HG03439 (cell line): Measurements from ENCODE around the gene SCAMP3.

Source experiments
- ATAC-seq: cut with Tn5 transposase; IDR thresholded peaks from one replicate; pipeline ENCODE4 v1.9.1; 2021; ENCODE audit warnings: mild to moderate bottlenecking, moderate library complexity; ENCODE audit not compliant: unreplicated experiment

SCAMP3 gene

GRCh38 chr1:155285631-155286044, 23.5 kb upstream of the SCAMP3 start:
- no peak for ATAC-seq

GRCh38 chr1:155285063-155285462, 22.9 kb upstream of the SCAMP3 start:
- ATAC-seq: no peak

- ATAC-seq: no peak
These were observed 22.3 kb upstream of the SCAMP3 start for GRCh38 chr1:155284476-155284875.

GRCh38 chr1:155282488-155283091, 20.4 kb upstream of the SCAMP3 start:
- ATAC-seq: no peak

DNA sequence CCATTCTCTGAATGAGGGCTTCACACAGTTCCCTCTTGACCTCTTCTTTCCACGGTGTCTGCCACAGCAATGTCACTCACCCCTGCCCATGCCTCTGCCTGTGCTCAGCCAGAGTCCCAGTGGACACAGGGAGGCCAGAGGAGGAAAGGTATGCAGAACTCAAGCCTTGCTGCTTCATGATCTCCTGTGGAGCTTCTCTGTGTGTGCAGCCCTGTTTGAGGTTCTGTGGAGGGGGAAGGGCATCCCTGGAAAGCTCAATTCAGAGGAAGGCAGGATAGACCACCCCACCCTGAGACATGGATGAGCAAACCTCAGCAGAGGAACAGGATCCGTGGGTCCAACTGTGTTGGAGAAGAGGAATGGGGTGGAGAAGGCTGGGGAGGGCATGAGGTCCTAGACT, 17.1 kb upstream of the SCAMP3 start:
- no peak for ATAC-seq

GRCh38 chr1:155278689-155279160, 16.6 kb upstream of the SCAMP3 start:
- ATAC-seq: no peak

GRCh38 chr1:155277902-155278688, 15.9 kb upstream of the SCAMP3 start:
- no peak for ATAC-seq

DNA sequence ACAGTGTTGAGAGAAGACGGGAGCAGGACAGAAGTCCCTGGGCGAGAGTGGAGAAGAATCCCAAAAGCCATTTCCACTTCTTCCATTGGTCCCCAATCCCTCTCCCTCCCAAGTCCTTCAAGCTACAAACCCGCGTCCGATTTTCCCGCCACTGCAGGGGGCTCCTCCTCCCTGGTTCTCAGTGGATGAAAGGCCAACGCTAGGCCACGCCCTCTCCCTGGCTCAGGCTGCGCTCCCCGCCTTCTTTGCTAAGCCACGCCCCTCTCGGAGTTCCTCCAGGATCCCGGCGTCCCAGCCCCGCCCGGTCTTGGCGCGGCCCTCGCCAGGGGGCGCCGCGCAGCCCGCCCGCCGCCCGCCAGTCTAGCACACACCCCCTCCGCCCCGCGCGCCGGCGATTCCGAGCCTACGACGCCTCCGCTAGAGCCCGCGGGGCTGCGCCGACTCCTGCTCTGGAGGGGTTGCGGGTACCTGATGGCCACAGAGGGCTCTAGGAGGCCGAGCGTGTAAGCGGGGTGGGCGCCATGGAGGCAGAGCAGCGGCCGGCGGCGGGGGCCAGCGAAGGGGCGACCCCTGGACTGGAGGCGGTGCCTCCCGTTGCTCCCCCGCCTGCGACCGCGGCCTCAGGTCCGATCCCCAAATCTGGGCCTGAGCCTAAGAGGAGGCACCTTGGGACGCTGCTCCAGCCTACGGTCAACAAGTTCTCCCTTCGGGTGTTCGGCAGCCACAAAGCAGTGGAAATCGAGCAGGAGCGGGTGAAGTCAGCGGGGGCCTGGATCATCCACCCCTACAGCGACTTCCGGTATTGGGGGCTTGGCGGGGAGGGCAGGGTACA, 15.1 kb upstream of the SCAMP3 start, which contains the start of gene HCN3:
HCN3 (plus strand) TSS at position 394 of the 832 bp plus-strand sequence; CDS start at position 522, 128 bp downstream.
- peak; percentile 60 for ATAC-seq

DNA sequence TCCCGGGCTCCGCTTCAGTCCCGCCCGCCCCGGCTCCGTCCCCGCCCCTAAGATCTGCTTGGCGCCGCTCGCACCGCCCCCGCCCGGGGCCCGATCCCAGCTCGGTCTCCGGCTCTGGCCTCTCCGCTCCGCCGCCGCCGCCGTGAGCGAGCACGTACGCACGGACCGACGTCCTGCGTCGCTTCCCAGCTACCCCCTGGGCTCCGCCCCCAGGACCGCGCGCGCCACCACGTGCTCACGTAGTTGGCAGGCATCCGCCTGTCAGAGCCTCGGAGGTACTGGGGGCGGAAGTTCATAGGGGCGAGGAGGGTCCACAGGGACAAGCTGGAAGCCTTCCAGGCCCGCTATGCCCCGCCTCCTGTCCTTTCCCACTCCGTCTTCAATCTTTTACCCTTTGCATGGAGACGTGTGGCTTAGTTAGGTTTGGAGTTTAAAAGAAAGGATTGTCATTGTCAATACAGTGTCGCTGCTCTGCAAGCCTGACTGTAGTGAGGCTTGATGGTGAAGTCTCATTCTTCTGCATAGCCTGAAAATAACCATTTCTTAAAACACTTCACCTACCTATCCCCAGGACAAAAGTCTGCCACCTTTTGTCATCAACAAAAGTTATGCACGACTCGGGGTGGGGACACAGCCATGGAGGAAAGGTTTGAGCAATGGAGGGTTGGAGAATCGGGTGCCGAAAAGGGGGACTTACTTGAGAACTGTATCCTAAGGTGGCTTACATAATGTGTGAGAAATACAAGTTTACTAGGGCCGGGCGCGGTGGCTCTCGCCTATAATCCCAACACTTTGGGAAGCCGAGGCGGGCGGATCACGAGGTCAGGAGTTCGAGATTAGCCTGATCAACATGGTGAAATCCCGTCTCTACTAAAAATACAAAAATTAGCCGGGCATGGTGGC, 11.4 kb upstream of the SCAMP3 start, which contains the start of gene CLK2:
CLK2 (minus strand) TSS at position 162 of the 903 bp plus-strand sequence. CDS start 2,527 bp downstream, outside the sequence.
- peak; percentile 81 for ATAC-seq

DNA sequence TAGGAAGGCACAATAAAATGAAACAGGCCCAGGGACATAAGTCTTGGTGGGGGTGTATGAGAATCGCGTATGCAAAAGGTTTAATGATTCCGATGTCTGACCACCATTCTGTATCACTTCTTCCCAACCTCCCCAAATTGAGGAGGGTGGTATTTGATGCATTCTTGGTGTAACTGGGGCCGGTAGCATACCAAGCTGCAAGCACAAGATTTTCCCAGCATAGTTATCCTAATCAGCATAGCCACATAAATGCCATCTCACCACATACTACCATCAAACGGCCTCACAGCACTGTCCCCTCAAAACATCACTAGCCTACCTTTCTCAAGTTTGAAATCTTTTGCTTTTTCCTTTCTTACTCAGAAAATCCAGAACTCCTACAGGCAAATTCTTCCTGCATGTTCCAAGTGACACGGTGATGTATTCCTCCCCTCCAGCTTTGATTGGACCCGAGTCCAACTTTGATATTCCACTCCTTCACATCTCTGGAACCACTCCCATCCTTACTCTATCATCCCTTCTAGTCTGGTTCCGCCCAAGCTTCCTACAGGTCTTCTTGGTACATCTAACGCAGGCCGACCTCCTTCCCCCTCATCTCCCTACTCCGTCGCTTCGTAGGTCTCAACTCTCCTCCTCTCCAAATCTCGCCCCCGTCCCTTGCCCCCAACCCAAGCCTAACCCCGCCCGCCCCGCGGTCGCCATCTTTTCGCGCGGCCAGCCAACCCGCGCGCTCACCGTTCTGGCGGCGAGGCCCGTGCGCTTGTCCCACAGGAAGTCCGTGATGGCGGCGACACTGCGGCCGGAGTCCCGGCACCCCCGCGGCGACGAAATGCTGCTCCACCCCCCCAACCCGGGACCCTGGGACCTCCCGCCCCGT, 10.5 kb upstream of the SCAMP3 start:
- peak; percentile 36 for ATAC-seq

DNA sequence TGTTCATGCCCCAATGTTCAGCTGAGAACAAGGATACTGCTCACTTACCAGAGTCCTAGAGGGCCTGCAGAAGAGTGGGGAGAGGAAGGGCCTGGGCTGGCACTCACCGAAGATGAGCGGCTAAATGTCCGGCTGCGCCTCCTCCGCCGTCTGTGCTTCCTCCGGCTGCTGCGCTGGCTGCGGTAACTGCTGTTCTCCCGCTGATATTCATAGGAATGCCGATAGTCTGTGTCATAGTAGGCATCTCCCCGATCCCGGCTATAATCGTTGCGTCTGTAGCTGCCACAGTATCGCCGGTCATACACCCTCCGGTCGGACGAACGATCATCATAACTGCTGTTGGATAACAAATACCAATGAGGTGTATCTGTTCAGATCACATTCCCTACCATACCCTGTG, 7.2 kb upstream of the SCAMP3 start:
- no peak for ATAC-seq

GRCh38 chr1:155268630-155269029, 6.5 kb upstream of the SCAMP3 start:
- ATAC-seq: no peak

DNA sequence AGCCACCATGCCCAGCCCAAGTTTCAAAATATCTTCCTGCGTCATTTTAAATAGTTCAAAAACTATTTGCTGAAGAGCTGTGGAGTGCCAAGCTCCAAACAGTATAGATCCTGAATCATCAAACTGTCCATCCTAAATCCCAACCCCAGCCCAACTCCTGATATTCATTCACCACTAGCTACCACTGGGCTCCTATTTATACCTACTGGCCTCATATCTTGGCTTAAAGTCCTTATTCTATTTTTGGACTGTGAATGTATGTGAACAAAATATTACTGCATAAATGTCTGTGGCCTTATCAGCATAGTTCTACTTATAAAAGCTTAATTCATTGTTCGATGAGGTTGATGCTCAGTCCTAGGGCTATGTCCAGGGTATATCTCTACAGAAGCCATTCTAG, 5.2 kb upstream of the SCAMP3 start:
- ATAC-seq: no peak

DNA sequence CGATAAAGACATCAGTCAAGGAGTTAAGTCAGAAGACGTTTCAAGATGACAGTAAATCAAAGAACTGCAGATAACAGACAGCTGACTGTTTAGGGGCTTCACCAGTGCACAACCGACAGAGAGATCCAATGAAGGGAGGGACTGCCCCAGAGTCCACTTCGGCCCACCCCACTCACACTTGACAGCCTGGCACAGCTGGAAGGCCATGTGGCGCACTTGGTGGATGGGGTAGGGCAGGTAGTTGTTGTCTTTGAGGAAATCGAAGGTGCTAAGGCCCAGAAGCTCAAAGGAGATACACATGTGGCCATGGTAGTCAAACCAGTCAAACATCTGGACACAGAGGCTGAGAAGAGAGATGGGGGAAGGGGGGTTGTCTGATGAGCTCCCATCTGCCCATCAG, 4.4 kb upstream of the SCAMP3 start:
- ATAC-seq: no peak

GRCh38 chr1:155263067-155263466, 907 bp upstream of the SCAMP3 start:
- no peak for ATAC-seq

GRCh38 chr1:155261493-155261851, 688 bp downstream of the SCAMP3 start:
- ATAC-seq: no peak

DNA sequence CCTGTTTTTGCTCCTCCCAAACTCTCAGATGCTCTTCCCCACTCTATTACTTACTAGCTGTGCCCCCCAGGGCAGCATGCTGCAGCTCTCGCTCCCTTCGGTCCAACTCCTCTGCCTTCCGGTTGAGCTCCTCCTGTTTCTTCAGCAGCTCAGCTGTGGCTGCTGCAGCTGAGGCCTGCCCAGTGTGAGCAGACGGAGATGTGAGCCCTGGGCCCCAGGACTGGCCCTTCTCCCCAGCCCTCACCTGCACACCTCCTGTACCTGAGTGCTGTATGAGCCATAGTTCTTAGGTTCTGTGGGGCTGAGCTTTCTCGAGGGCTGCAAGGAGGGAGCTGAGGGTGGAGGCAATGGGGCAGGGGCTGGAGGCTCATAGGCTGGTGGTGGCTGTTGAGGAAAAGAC, 1.9 kb downstream of the SCAMP3 start:
- ATAC-seq: no peak

DNA sequence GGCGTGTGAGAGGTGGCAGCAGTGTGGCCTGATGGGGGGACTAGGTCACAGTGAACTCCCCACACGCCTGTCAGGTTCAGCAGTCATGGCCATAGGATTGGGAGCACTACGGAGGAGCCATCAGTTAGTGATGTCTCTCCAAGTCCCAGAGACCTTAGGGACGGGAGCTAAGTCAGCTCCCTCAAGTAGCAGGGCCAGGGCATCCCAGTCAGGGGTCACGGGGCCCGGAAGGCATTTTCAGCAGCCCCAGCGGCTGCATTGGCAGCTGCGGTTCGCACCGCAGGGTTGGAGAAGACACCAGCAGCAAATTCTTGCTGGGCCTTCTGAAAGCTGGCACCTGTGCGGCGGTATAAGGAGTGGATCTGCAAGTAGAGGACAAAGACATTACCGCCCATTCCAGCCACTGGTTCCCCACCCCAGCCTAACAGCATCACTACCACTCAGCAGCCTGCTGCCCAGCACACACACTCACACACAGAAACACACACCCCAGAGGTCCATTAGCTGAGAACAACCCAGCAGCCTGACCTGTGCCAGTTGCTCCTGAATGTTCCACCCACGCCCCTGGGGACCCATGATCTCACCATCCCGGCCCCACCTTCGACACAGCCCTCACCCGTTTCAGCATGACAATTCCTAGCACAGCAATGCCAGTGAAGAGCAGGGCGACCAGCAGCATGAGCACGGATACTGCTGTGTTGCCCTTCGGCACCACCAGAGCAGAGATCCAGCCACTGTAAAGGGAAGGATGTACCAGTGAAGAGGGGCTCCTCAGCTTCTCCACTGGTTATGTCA, 5.9 kb downstream of the SCAMP3 start:
- no peak for ATAC-seq
